ENCODE data around the gene DUS1L. TPM values are rescaled to one million over a fixed set of nuclear protein-coding genes. Genes with fewer than 3 reads are reported as not detected.

The DUS1L gene
- total RNA-seq, 1 experiment from 2014 or later: 176 TPM

GRCh38 chr17:82056729-82057621 lies 8.6 kb downstream of the DUS1L start:
- no peaks in the 10 kb centered on the region for H3K9me3 ChIP-seq (ENCODE audit: control insufficient read depth in 1 of 2, insufficient read depth in 1 of 2, low read depth in 1 of 2, low read length in 2 of 2)
- H3K79me2 ChIP-seq (ENCODE audit: insufficient read depth, low read length): peaks cover 27% of the 10 kb centered on the region
- no peaks in the 10 kb centered on the region for H3K9me2 ChIP-seq (ENCODE audit: insufficient read depth)
- RAD21 ChIA-PET (ENCODE audit: low non-redundant PET in 1 of 2, low total read pairs in 2 of 2, uncharacterized antibody in 2 of 2, unreplicated experiment in 2 of 2): no interaction called here
- TSS peak; percentile 34 for BruUV-seq (replicated peaks)
- POLR2A ChIA-PET: no interaction called here
- H3K4me2 ChIP-seq (ENCODE audit: low read length): no peak overlapping the region
- ATAC-seq (peak; percentile 23; the same call in 1 of the 2 replicates), DNase-seq (ENCODE audit: low read depth, low spot score) (no peak)
- no peak overlapping the region for H3K9ac ChIP-seq (ENCODE audit: low read length)
- H3K4me1 ChIP-seq (ENCODE audit: control insufficient read depth in 1 of 2, insufficient read depth in 2 of 2, low read length in 2 of 2): peaks cover 7 to 24% of the 10 kb centered on the region in 2 experiments; a peak in 3 of 4 replicates
- H4K20me1 ChIP-seq (ENCODE audit: insufficient read depth): no peaks in the 10 kb centered on the region; the same call in 1 of the 2 replicates
- H2AFZ ChIP-seq (ENCODE audit: low read depth, low read length, poor library complexity, severe bottlenecking): no peak overlapping the region
- CTCF ChIA-PET: interaction anchor here (0.9 kb wide), 1 partner anchor 19 kb away, joined by 3 read pairs; the partner anchor contains the start of gene DCXR
- intact Hi-C loops (cut with micrococcal nuclease): no loop called here
- H3K4me3 ChIP-seq (replicated peaks in 1 of 2; ENCODE audit: low read depth in 1 of 2, low read length in 2 of 2): no peak overlapping the region
- H3K27me3 ChIP-seq (ENCODE audit: insufficient read depth, low read length): no peaks in the 10 kb centered on the region
- peaks cover 18 to 66% of the 10 kb centered on the region in 2 experiments for H3K36me3 ChIP-seq (ENCODE audit: control insufficient read depth in 1 of 2, insufficient read depth in 2 of 2, low read length in 2 of 2)
- peak overlapping the region; percentile 28; the same call in 1 of the 2 replicates for H3K27ac ChIP-seq (ENCODE audit: low read depth, low read length)
- TF ChIP-seq SIN3A (IDR thresholded peaks at IDR 0.05; ENCODE audit: low read depth) (no peak), CBX3 (IDR thresholded peaks at IDR 0.05; ENCODE audit: low read depth) (no peak), JUND (IDR thresholded peaks at IDR 0.05) (no peak), POLR2A (IDR thresholded peaks at IDR 0.05; ENCODE audit: borderline replicate concordance, extremely low read depth, insufficient read depth, insufficient read length) (no peak), SP1 (IDR thresholded peaks at IDR 0.05; ENCODE audit: low read depth) (no peak), SRF (IDR thresholded peaks at IDR 0.05; ENCODE audit: low read depth) (no peak), REST (IDR thresholded peaks at IDR 0.05; ENCODE audit: low read depth) (no peak), EZH2 (IDR thresholded peaks at IDR 0.05) (no peak), MAX (IDR thresholded peaks at IDR 0.05) (no peak), ATF3 (IDR thresholded peaks at IDR 0.05) (no peak), ELF1 (IDR thresholded peaks at IDR 0.05; ENCODE audit: borderline replicate concordance, low read depth) (no peak), RAD21 (IDR thresholded peaks at IDR 0.05; ENCODE audit: low read depth) (no peak), CTCF (IDR thresholded peaks at IDR 0.05 in 2 of 3, conservative IDR thresholded peaks at IDR 0.05 in 1 of 3; ENCODE audit: borderline replicate concordance in 1 of 3, insufficient read depth in 1 of 3, low read depth in 2 of 3, low read length in 2 of 3) (no peak), EGR1 (IDR thresholded peaks at IDR 0.05; ENCODE audit: low read depth) (no peak), YY1 (IDR thresholded peaks at IDR 0.05; ENCODE audit: extremely low read depth, insufficient replicate concordance, low read depth, low read length) (no peak), CEBPB (IDR thresholded peaks at IDR 0.05; ENCODE audit: low read depth) (no peak), ZFX (IDR thresholded peaks at IDR 0.05) (no peak), POLR2AphosphoS5 (IDR thresholded peaks at IDR 0.05; ENCODE audit: low read depth, low read length) (no peak; the same call in 1 of the 2 replicates), TCF7L2 (IDR thresholded peaks at IDR 0.05; ENCODE audit: borderline replicate concordance, extremely low read depth, insufficient read depth, insufficient read length) (no peak)
